ENCODE data around the gene TACC2.
"Not testable (repeated sequence)": the region's sequence is repeated elsewhere in the genome, so short reads cannot be mapped to it uniquely, and the experiment has no call there.

TACC2 gene

GRCh38 chr10:122066337-122066939, 77.5 kb downstream of the TACC2 start:
- not testable (repeated sequence) for DNase-seq

- no peak for DNase-seq
Measured at GRCh38 chr10:122068844-122069243, 79.9 kb downstream of the TACC2 start.

- DNase-seq: no peak
Measured at GRCh38 chr10:122072491-122072890, 83.5 kb downstream of the TACC2 start.

GRCh38 chr10:122073508-122073907, 84.5 kb downstream of the TACC2 start:
- no peak for DNase-seq

- DNase-seq: no peak
Measured at GRCh38 chr10:122075171-122075570, 86.2 kb downstream of the TACC2 start.

GRCh38 chr10:122075876-122076275, 86.9 kb downstream of the TACC2 start:
- DNase-seq: not testable (repeated sequence)

- DNase-seq: no peak
Measured at GRCh38 chr10:122077311-122077875, 88.4 kb downstream of the TACC2 start.

- no peak for DNase-seq
Measured at GRCh38 chr10:122078326-122078725, 89.4 kb downstream of the TACC2 start.

GRCh38 chr10:122078965-122079795, 90.2 kb downstream of the TACC2 start:
- DNase-seq: no peak

GRCh38 chr10:122082616-122083477, 93.9 kb downstream of the TACC2 start:
- no peak for DNase-seq

GRCh38 chr10:122083478-122084025, 94.6 kb downstream of the TACC2 start:
- DNase-seq: no peak

- DNase-seq: no peak
Measured at GRCh38 chr10:122084286-122085041, 95.5 kb downstream of the TACC2 start.

GRCh38 chr10:122085423-122085911, 96.5 kb downstream of the TACC2 start:
- DNase-seq: no peak

GRCh38 chr10:122086416-122087240, 97.7 kb downstream of the TACC2 start:
- DNase-seq: no peak

- no peak for DNase-seq
Measured at GRCh38 chr10:122087436-122087835, 98.5 kb downstream of the TACC2 start.

- no peak for DNase-seq
Measured at GRCh38 chr10:122089311-122090017, 100.5 kb downstream of the TACC2 start.

GRCh38 chr10:122091722-122092121, 102.8 kb downstream of the TACC2 start:
- no peak for DNase-seq

GRCh38 chr10:122093076-122093475, 104.1 kb downstream of the TACC2 start:
- no peak for DNase-seq

GRCh38 chr10:122096181-122096580, 107.2 kb downstream of the TACC2 start:
- DNase-seq: not testable (repeated sequence)

- DNase-seq: no peak
Measured at GRCh38 chr10:122096705-122097104, 107.7 kb downstream of the TACC2 start.

Measured in NCI-H1105 (cell line).